H1 (cell line): ENCODE results near the gene BCAS3. TPM values are rescaled to one million over a fixed set of nuclear protein-coding genes. Genes with fewer than 3 reads are reported as not detected.

Experiments
- CTCF ChIA-PET: fragments of 300-600 bp; sonication (Branson Sonifier 250); formaldehyde crosslinking; loops from one replicate; lab custom pipeline; 2021; ENCODE audit not compliant: partially characterized antibody; lab: Charles Lee
- POLR2A ChIA-PET: fragments of 300-600 bp; sonication (Branson Sonifier 250); formaldehyde crosslinking; loops from one replicate; lab custom pipeline; 2021; ENCODE audit warnings: inconsistent platforms; ENCODE audit not compliant: partially characterized antibody; lab: Charles Lee
- DNase-seq, 2 experiments: peaks; one replicate each; pipeline versions ENCODE4 v3.0.0 to v3.0.0-alpha.2; 2010 to 2022; ENCODE audit warnings: low spot score in 2 of 2, low read depth in 1 of 2, mixed read lengths in 1 of 2
- FAIRE-seq: peaks from 2 replicates; lab custom pipeline; 2011; peaks lifted over from hg19 to GRCh38; lab: Jason Lieb, UNC
- H2AFZ ChIP-seq: 2 replicates; pipeline ENCODE4 v1.8.1; 2012; ENCODE audit warnings: low read length, inconsistent platforms
- H2AK5ac ChIP-seq: 2 replicates; pipeline ENCODE4 v1.6.1; 2013; ENCODE audit warnings: low read depth, low read length
- H2BK120ac ChIP-seq: replicated peaks from 2 replicates; pipeline ENCODE3; 2013; ENCODE audit warnings: low read depth, low read length, inconsistent platforms
- H2BK12ac ChIP-seq: 2 replicates; pipeline ENCODE4 v1.6.1; 2013; ENCODE audit warnings: low read depth, low read length
- H2BK15ac ChIP-seq: 2 replicates; pipeline ENCODE4 v1.6.1; 2013; ENCODE audit warnings: low read length
- H2BK20ac ChIP-seq: 2 replicates; pipeline ENCODE4 v1.6.1; 2013; ENCODE audit warnings: low read length
- H2BK5ac ChIP-seq: 2 replicates; pipeline ENCODE4 v1.6.1; 2013; ENCODE audit warnings: low read depth, low read length
- H3K14ac ChIP-seq: 2 replicates; pipeline ENCODE4 v1.6.1; 2013; ENCODE audit warnings: inconsistent platforms; ENCODE audit not compliant: insufficient read length
- H3K18ac ChIP-seq: 2 replicates; pipeline ENCODE4 v1.6.1; 2013; ENCODE audit warnings: low read length; ENCODE audit errors: extremely low read depth
- H3K23ac ChIP-seq: 2 replicates; pipeline ENCODE4 v1.6.1; 2013; ENCODE audit warnings: inconsistent platforms; ENCODE audit not compliant: insufficient read length
- H3K23me2 ChIP-seq: 2 replicates; pipeline ENCODE4 v1.6.1; 2013; ENCODE audit warnings: low read depth, low read length
- H3K27ac ChIP-seq: 2 replicates; pipeline ENCODE4 v1.6.1; 2011; ENCODE audit warnings: low read depth, low read length, inconsistent platforms
- H3K27me3 ChIP-seq, 4 experiments: replicated peaks in 1 of 4; 1 replicate in 1 of 4; 2 replicates in 3 of 4; pipeline versions ENCODE4 v1.6.1 to v1.8.1; 2011 to 2013; ENCODE audit warnings: low read length in 3 of 4, mild to moderate bottlenecking in 3 of 4, inconsistent platforms in 2 of 4, mixed read lengths in 2 of 4, moderate library complexity in 1 of 4; ENCODE audit not compliant: control insufficient read depth in 3 of 4, insufficient read depth in 3 of 4; ENCODE audit errors: extremely low read depth in 1 of 4
- H3K36me3 ChIP-seq, 4 experiments: 2 replicates each; pipeline versions ENCODE4 v1.6.1 to v1.8.1; 2011 to 2013; ENCODE audit warnings: mild to moderate bottlenecking in 4 of 4, low read length in 3 of 4, moderate library complexity in 2 of 4, control low read depth in 1 of 4, inconsistent platforms in 1 of 4; ENCODE audit not compliant: insufficient read depth in 4 of 4, control insufficient read depth in 2 of 4
- H3K4ac ChIP-seq: replicated peaks from 2 replicates; pipeline ENCODE3; 2013; ENCODE audit warnings: low read length, low read depth, mixed read lengths, inconsistent platforms; ENCODE audit not compliant: insufficient read length
- H3K4me1 ChIP-seq, 4 experiments: replicated peaks in 1 of 4; 1 replicate in 1 of 4; 2 replicates in 3 of 4; pipeline versions ENCODE4 v1.6.1 to v1.8.1; 2011 to 2013; ENCODE audit warnings: low read length in 3 of 4, inconsistent platforms in 2 of 4, mixed read lengths in 1 of 4; ENCODE audit not compliant: insufficient read depth in 4 of 4, control insufficient read depth in 3 of 4
- H3K4me2 ChIP-seq, 2 experiments: 2 replicates each; pipeline versions ENCODE4 v1.6.1 to v1.8.1; 2011 to 2013; ENCODE audit warnings: low read depth in 2 of 2, low read length in 2 of 2, control low read depth in 1 of 2, inconsistent platforms in 1 of 2, mild to moderate bottlenecking in 1 of 2; ENCODE audit not compliant: insufficient read depth in 1 of 2
- H3K4me3 ChIP-seq, 4 experiments: fragments of 200-600, 300-600 bp in 1 of 4; sonication (generic), shearing (Covaris generic), sonication (Bioruptor Twin) in 1 of 4; 2 replicates each; pipeline versions ENCODE4 v1.5.1 to v1.8.1; 2011 to 2016; ENCODE audit warnings: low read length in 4 of 4, low read depth in 3 of 4, control low read depth in 2 of 4, inconsistent platforms in 2 of 4, mild to moderate bottlenecking in 2 of 4, mixed read lengths in 1 of 4, moderate library complexity in 1 of 4; ENCODE audit not compliant: insufficient read depth in 2 of 4; ENCODE audit errors: extremely low read depth in 1 of 4
- H3K56ac ChIP-seq: replicated peaks from 2 replicates; pipeline ENCODE3; 2013; ENCODE audit warnings: low read depth, mild to moderate bottlenecking, mixed read lengths, low read length, inconsistent platforms; ENCODE audit not compliant: insufficient read length
- H3K79me1 ChIP-seq: 2 replicates; pipeline ENCODE4 v1.6.1; 2013; ENCODE audit warnings: low read depth, low read length, control low read depth
- H3K79me2 ChIP-seq, 2 experiments: 2 replicates each; pipeline versions ENCODE4 v1.6.1 to v1.8.1; 2012 to 2013; ENCODE audit warnings: low read length in 2 of 2, mild to moderate bottlenecking in 2 of 2, inconsistent platforms in 1 of 2; ENCODE audit not compliant: insufficient read depth in 2 of 2, control insufficient read depth in 1 of 2
- H3K9ac ChIP-seq, 4 experiments: replicated peaks in 1 of 4; 1 replicate in 1 of 4; 2 replicates in 3 of 4; pipeline versions ENCODE4 v1.6.1 to v1.8.1; 2011 to 2013; ENCODE audit warnings: low read depth in 3 of 4, low read length in 3 of 4, control low read depth in 2 of 4, mild to moderate bottlenecking in 2 of 4, moderate library complexity in 2 of 4, inconsistent platforms in 1 of 4; ENCODE audit errors: extremely low read depth in 1 of 4
- H3K9me3 ChIP-seq, 2 experiments: 2 replicates each; pipeline versions ENCODE4 v1.6.1 to v1.8.1; 2012 to 2013; ENCODE audit warnings: mild to moderate bottlenecking in 2 of 2, moderate library complexity in 2 of 2, control low read depth in 1 of 2, inconsistent platforms in 1 of 2, low read depth in 1 of 2, low read length in 1 of 2, mixed read lengths in 1 of 2; ENCODE audit not compliant: insufficient read depth in 2 of 2
- H4K20me1 ChIP-seq, 2 experiments: replicated peaks in 1 of 2; 2 replicates each; pipeline versions ENCODE3 to v1.8.1; 2011 to 2013; ENCODE audit warnings: inconsistent platforms in 2 of 2, low read length in 2 of 2, mild to moderate bottlenecking in 1 of 2; ENCODE audit not compliant: insufficient read depth in 2 of 2, control insufficient read depth in 1 of 2
- H4K5ac ChIP-seq: 2 replicates; pipeline ENCODE4 v1.6.1; 2013; ENCODE audit warnings: low read length, low read depth, mixed read lengths, inconsistent platforms; ENCODE audit not compliant: insufficient read length
- H4K8ac ChIP-seq: 2 replicates; pipeline ENCODE4 v1.8.0; 2013; ENCODE audit warnings: mild to moderate bottlenecking, moderate library complexity, low read length, inconsistent platforms; ENCODE audit not compliant: insufficient read depth; ENCODE audit errors: extremely low read depth
- H4K91ac ChIP-seq: replicated peaks from 2 replicates; pipeline ENCODE3; 2013; ENCODE audit warnings: low read length, mixed read lengths, inconsistent platforms; ENCODE audit not compliant: insufficient read length
- CBX8 ChIP-seq: fragments of 300-800, 300-1000 bp; sonication (generic); IDR thresholded peaks from 2 replicates; pipeline ENCODE4 v1.7.1; 2016; ENCODE audit warnings: low read depth, low read length, borderline replicate concordance
- CEBPB ChIP-seq: IDR thresholded peaks from 2 replicates; pipeline ENCODE4 v1.6.1; 2012; ENCODE audit warnings: low read depth, low read length
- CHD2 ChIP-seq: IDR thresholded peaks from 2 replicates; pipeline ENCODE4 v1.6.1; 2012; ENCODE audit warnings: low read length, improper control_type of control experiment
- CREB1 ChIP-seq: IDR thresholded peaks from 2 replicates; pipeline ENCODE4 v1.6.1; 2012; ENCODE audit warnings: inconsistent platforms
- GABPA ChIP-seq: IDR thresholded peaks from 2 replicates; pipeline ENCODE4 v1.6.1; 2011; ENCODE audit warnings: mild to moderate bottlenecking, low read length, moderate library complexity, borderline replicate concordance; ENCODE audit not compliant: insufficient read depth
- HDAC2 ChIP-seq, 2 experiments: fragments of 300-600 bp in 1 of 2; sonication (generic) in 1 of 2; IDR thresholded peaks; 2 replicates each; pipeline ENCODE4 v1.6.1; 2011 to 2012; ENCODE audit warnings: low read depth in 2 of 2, low read length in 2 of 2, mild to moderate bottlenecking in 2 of 2, moderate library complexity in 2 of 2, borderline replicate concordance in 1 of 2, inconsistent platforms in 1 of 2
- RBBP5 ChIP-seq: IDR thresholded peaks from 2 replicates; pipeline ENCODE4 v1.7.1; 2012; ENCODE audit warnings: low read depth, mild to moderate bottlenecking, inconsistent platforms, low read length, moderate library complexity, borderline replicate concordance
- SRF ChIP-seq: IDR thresholded peaks from 2 replicates; pipeline ENCODE4 v1.6.1; 2011; ENCODE audit warnings: mild to moderate bottlenecking, low read depth, low read length, moderate library complexity
- WGBS, 2 experiments: shearing (Covaris generic) in 1 of 2; methylation state at CpG; one replicate each; pipeline versions ENCODE4 v1.1.6 to v1.1.7; 2013 to 2015; ENCODE audit warnings: low lambda C conversion rate in 2 of 2, mixed read lengths in 2 of 2, inconsistent platforms in 1 of 2, low coverage in 1 of 2, missing lambda C conversion rate in 1 of 2; ENCODE audit not compliant: insufficient replicate concordance in 2 of 2, insufficient coverage in 1 of 2, insufficient read length in 1 of 2; ENCODE audit errors: extremely low coverage in 1 of 2, missing lambda C conversion rate in 1 of 2; 5-methylcytosine and 5-hydroxymethylcytosine counted together
- polyA plus RNA-seq, 7 experiments: library from polyadenylated mRNA; depleted of rRNA in 3 of 7; stranded (reverse) in 5 of 7; unstranded in 2 of 7; fragments of >200 nt in 5 of 7; fragments of 200-250 nt in 2 of 7; gene quantifications; 1 replicate in 5 of 7; 2 replicates in 1 of 7; 4 replicates in 1 of 7; pipeline versions ENCODE4 v1.2.1 to v1.2.3, GENCODE V29; 2011 to 2013; ENCODE audit warnings: missing spikeins in 2 of 7, mixed read lengths in 2 of 7
- total RNA-seq: library from RNA; stranded (reverse); fragmentation: NEBNext Ultra II Directional; extraction: Animal tissue kit (Norgen Biotek cat#: 25700); gene quantifications from 2 replicates; pipeline ENCODE4 v1.2.1, GENCODE V29; 2021
- TF ChIP-seq, protein P1 (sequence below): IDR thresholded peaks from 2 replicates; pipeline ENCODE4 v1.6.1; 2012; ENCODE audit warnings: low read length, inconsistent platforms

BCAS3 gene
- total and polyA plus RNA-seq, 2 of the 8 experiments (the other 6 are each of a cell fraction or from before 2014, with no cell fraction given), result 9.9 to 13.3 TPM

DNA sequence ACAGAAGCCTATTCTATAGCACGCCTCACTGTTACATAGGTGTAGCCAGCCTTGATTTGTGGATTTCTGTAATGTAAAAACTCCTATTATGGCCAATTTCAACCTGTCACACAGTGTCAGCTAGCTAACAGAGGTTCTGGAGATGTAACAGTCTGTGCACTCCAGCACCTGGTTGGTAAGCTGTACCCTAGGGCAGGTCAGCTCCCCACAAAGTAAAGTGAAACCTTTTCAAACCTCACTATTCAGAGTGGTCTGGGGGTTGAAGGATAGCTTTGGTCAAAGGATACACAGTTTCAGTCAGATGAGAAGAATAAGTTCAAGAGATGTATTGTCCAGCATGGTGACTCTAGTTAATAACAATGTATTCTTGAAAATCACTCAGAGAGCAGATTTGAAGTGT, 693.5 kb downstream of the BCAS3 start:
- H3K56ac ChIP-seq, result no peak overlapping the region
- peaks cover 0 to 3% (median 1%) of the 10 kb centered on the region in 4 experiments; a peak in 2 of 7 replicates for H3K4me1 ChIP-seq
- CTCF ChIA-PET, result interaction anchor here (1.0 to 2.3 kb wide), 4 partner anchors 12 to 362 kb away, joined by 3 to 6 read pairs (median 4); no protein-coding TSS in a partner anchor
- H2AFZ ChIP-seq, result no peak overlapping the region
- no peak overlapping the region for H2BK120ac ChIP-seq
- no peak overlapping the region for H2BK20ac ChIP-seq
- H3K23ac ChIP-seq, result no peak overlapping the region
- H3K9me3 ChIP-seq, result no peaks in the 10 kb centered on the region
- TF ChIP-seq HDAC2 (IDR thresholded peaks at IDR 0.05; ENCODE audit: borderline replicate concordance in 1 of 2, low read depth in 2 of 2, low read length in 2 of 2) (no peak), CHD2 (no peak), SRF (no peak), CEBPB (no peak), RBBP5 (no peak), CREB1 (no peak), GABPA (no peak), CBX8 (no peak)
- TF ChIP-seq, protein P1, sequence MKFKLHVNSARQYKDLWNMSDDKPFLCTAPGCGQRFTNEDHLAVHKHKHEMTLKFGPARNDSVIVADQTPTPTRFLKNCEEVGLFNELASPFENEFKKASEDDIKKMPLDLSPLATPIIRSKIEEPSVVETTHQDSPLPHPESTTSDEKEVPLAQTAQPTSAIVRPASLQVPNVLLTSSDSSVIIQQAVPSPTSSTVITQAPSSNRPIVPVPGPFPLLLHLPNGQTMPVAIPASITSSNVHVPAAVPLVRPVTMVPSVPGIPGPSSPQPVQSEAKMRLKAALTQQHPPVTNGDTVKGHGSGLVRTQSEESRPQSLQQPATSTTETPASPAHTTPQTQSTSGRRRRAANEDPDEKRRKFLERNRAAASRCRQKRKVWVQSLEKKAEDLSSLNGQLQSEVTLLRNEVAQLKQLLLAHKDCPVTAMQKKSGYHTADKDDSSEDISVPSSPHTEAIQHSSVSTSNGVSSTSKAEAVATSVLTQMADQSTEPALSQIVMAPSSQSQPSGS, result no peak
- TF ChIP-seq, all 59 proteins: peak for 0
- Histone ChIP-seq H3K9ac (no peak overlapping the region), H4K91ac (no peak overlapping the region), H2AK5ac (no peak overlapping the region), H3K4me2 (no peak overlapping the region), H4K20me1 (peaks cover 0 to 2% of the 10 kb centered on the region in 2 experiments), H3K79me2 (no peaks in the 10 kb centered on the region), H3K18ac (no peak overlapping the region), H4K5ac (no peak overlapping the region), H4K8ac (no peak overlapping the region), H3K79me1 (no peaks in the 10 kb centered on the region), H2BK5ac (no peak overlapping the region), H3K4me3 (no peak overlapping the region), H3K23me2 (no peaks in the 10 kb centered on the region), H2BK12ac (no peak overlapping the region), H3K14ac (no peak overlapping the region), H3K27ac (no peak overlapping the region), H3K27me3 (no peaks in the 10 kb centered on the region; a peak in 1 of 7 replicates), H2BK15ac (no peak overlapping the region), H3K36me3 (no peaks in the 10 kb centered on the region), H3K4ac (no peak overlapping the region)
- POLR2A ChIA-PET, result no interaction called here
- no peak for FAIRE-seq
- 82% methylated on average over 1 of the region's 1 CpG; no CpG with 5 or more reads in 1 of the 2 experiments for WGBS, 2 experiments
- no peak for DNase-seq
